OCI-LY7 (cell line): ENCODE data around the gene TET3. TPM values are rescaled to one million over a fixed set of nuclear protein-coding genes. Genes with fewer than 3 reads are reported as not detected.
A peak's percentile ranks its signal among the peaks of the same experiment; 100 is the strongest.

ENCODE experiments used
- BruUV-seq: library from RNA; stranded (reverse); fragments of 400-500 nt; replicated peaks from 2 replicates; lab custom pipeline; 2021; lab: Mats Ljungman, UMichigan
- CTCF ChIA-PET: fragments of 300-600 bp; sonication (Branson Sonifier 250); formaldehyde crosslinking; loops from one replicate; lab custom pipeline; 2022; ENCODE audit warnings: antibody characterized with exemption; ENCODE audit not compliant: unreplicated experiment; lab: Charles Lee
- POLR2A ChIA-PET: fragments of 300-600 bp; sonication (Branson Sonifier 250); formaldehyde crosslinking; loops from one replicate; lab custom pipeline; 2022; ENCODE audit warnings: antibody characterized with exemption; lab: Charles Lee
- DNase-seq: peaks from one replicate; pipeline ENCODE4 v3.0.0-alpha.2; 2015; ENCODE audit warnings: low spot score
- H2AFZ ChIP-seq: fragments of 200-600 bp; sonication (generic), shearing (Covaris generic); 2 replicates; pipeline ENCODE4 v1.6.1; 2014; ENCODE audit warnings: mild to moderate bottlenecking, antibody characterized with exemption, low read length, moderate library complexity
- H3K27ac ChIP-seq: fragments of 200-600 bp; sonication (generic); 2 replicates; pipeline ENCODE4 v1.5.1; 2014; ENCODE audit warnings: mixed run types, low read depth, mild to moderate bottlenecking, moderate library complexity, low read length, inconsistent platforms; ENCODE audit not compliant: poor library complexity, severe bottlenecking
- H3K36me3 ChIP-seq: fragments of 200-600 bp; sonication (generic); 2 replicates; pipeline ENCODE4 v1.6.1; 2014; ENCODE audit warnings: mild to moderate bottlenecking, antibody characterized with exemption, low read length, moderate library complexity, mixed read lengths; ENCODE audit not compliant: insufficient read depth
- H3K4me1 ChIP-seq: fragments of 200-600 bp; sonication (generic); 2 replicates; pipeline ENCODE4 v1.5.1; 2014; ENCODE audit warnings: mild to moderate bottlenecking, low read length; ENCODE audit not compliant: insufficient read depth, poor library complexity, severe bottlenecking
- H3K4me2 ChIP-seq: fragments of 200-600 bp; sonication (generic); 2 replicates; pipeline ENCODE4 v1.6.1; 2014; ENCODE audit warnings: mild to moderate bottlenecking, low read length
- H3K4me3 ChIP-seq: fragments of 200-600 bp; sonication (generic); 2 replicates; pipeline ENCODE4 v1.5.1; 2014; ENCODE audit warnings: mild to moderate bottlenecking, low read depth, low read length; ENCODE audit not compliant: poor library complexity, severe bottlenecking
- H3K79me2 ChIP-seq: fragments of 200-600 bp; sonication (generic); 2 replicates; pipeline ENCODE4 v1.6.1; 2016; ENCODE audit warnings: low read depth, mild to moderate bottlenecking, low read length, moderate library complexity, mixed read lengths; ENCODE audit not compliant: insufficient read depth
- H3K9me2 ChIP-seq: fragments of 200-600 bp; sonication (generic); 2 replicates; pipeline ENCODE4 v1.6.1; 2016; ENCODE audit warnings: mild to moderate bottlenecking, low read length, mixed read lengths; ENCODE audit not compliant: insufficient read depth
- H3K9me3 ChIP-seq: fragments of 200-600 bp; sonication (generic); 2 replicates; pipeline ENCODE4 v1.6.1; 2014; ENCODE audit warnings: mild to moderate bottlenecking, mixed run types, low read length, mixed read lengths
- H4K20me1 ChIP-seq: fragments of 200-600 bp; sonication (generic); 2 replicates; pipeline ENCODE4 v1.6.1; 2014; ENCODE audit warnings: mild to moderate bottlenecking, antibody characterized with exemption, low read length, moderate library complexity, mixed read lengths; ENCODE audit not compliant: insufficient read depth
- EZH2phosphoT487 ChIP-seq: fragments of 200-600 bp; sonication (generic); IDR thresholded peaks from 2 replicates; pipeline ENCODE4 v1.6.1; 2018; ENCODE audit warnings: low read depth, borderline replicate concordance, mild to moderate bottlenecking, mixed run types, antibody characterized with exemption, low read length, moderate library complexity, mixed read lengths
- intact Hi-C: fragments of 100-400 bp; cut with micrococcal nuclease; formaldehyde crosslinking; loops from one replicate; pipeline ENCODE4 v1.10.0; 2022; ENCODE audit not compliant: unreplicated experiment
- total RNA-seq, 2 experiments: library from RNA; depleted of rRNA in 1 of 2; stranded (reverse); fragments of >200 nt in 1 of 2; shearing (Covaris generic) in 1 of 2; gene quantifications; 2 replicates each; pipeline ENCODE4 v1.2.3, GENCODE V29; 2014 to 2022
- TF ChIP-seq, protein P1 (sequence below): fragments of 200-600 bp; sonication (generic); conservative IDR thresholded peaks from 2 replicates; pipeline ENCODE4 v1.5.1; 2014; ENCODE audit warnings: mild to moderate bottlenecking, antibody characterized with exemption, low read length, moderate library complexity, mixed read lengths

Gene TET3
- total RNA-seq, 2 experiments from 2014 or later = 14.7 to 25.2 TPM

GRCh38 chr2:73970850-73971471, 13.7 kb upstream of the TET3 start:
- Histone ChIP-seq H2AFZ (peak overlapping the region; percentile 77), H3K4me1 (peaks cover 39% of the 10 kb centered on the region), H3K9me2 (no peaks in the 10 kb centered on the region), H3K4me3 (peak overlapping the region; percentile 15), H4K20me1 (no peaks in the 10 kb centered on the region), H3K36me3 (no peaks in the 10 kb centered on the region), H3K9me3 (no peaks in the 10 kb centered on the region), H3K79me2 (no peaks in the 10 kb centered on the region), H3K27ac (peak overlapping the region; percentile 5), H3K4me2 (peak overlapping the region; percentile 71)
- BruUV-seq = no TSS peak
- intact Hi-C loops = no loop called here
- DNase-seq = peak; percentile 60
- ChIA-PET POLR2A (interaction anchor here (0.6 to 1.1 kb wide), 6 partner anchors 16 to 718 kb away, joined by 3 to 4 read pairs (median 3); no protein-coding TSS in a partner anchor), CTCF (interaction anchor here (0.6 to 0.7 kb wide), 2 partner anchors 37 to 338 kb away, joined by 3 to 5 read pairs; no protein-coding TSS in a partner anchor)
- TF ChIP-seq, protein P1, sequence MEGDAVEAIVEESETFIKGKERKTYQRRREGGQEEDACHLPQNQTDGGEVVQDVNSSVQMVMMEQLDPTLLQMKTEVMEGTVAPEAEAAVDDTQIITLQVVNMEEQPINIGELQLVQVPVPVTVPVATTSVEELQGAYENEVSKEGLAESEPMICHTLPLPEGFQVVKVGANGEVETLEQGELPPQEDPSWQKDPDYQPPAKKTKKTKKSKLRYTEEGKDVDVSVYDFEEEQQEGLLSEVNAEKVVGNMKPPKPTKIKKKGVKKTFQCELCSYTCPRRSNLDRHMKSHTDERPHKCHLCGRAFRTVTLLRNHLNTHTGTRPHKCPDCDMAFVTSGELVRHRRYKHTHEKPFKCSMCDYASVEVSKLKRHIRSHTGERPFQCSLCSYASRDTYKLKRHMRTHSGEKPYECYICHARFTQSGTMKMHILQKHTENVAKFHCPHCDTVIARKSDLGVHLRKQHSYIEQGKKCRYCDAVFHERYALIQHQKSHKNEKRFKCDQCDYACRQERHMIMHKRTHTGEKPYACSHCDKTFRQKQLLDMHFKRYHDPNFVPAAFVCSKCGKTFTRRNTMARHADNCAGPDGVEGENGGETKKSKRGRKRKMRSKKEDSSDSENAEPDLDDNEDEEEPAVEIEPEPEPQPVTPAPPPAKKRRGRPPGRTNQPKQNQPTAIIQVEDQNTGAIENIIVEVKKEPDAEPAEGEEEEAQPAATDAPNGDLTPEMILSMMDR = no peak
- TF ChIP-seq EZH2phosphoT487 = no peak

- no peaks in the 10 kb centered on the region for H3K9me2 ChIP-seq
- TF ChIP-seq EZH2phosphoT487 = no peak
- TF ChIP-seq, protein P1 = no peak
- no peak overlapping the region for H3K4me3 ChIP-seq
- no peaks in the 10 kb centered on the region for H3K9me3 ChIP-seq
- H4K20me1 ChIP-seq = no peaks in the 10 kb centered on the region
- no peaks in the 10 kb centered on the region for H3K79me2 ChIP-seq
- H3K27ac ChIP-seq = no peak overlapping the region
- no peaks in the 10 kb centered on the region for H3K36me3 ChIP-seq
- DNase-seq = no peak
- CTCF ChIA-PET = interaction anchor here (0.6 kb wide), 1 partner anchor 337 kb away, joined by 3 read pairs; no protein-coding TSS in a partner anchor
- intact Hi-C loops = no loop called here
- peak overlapping the region; percentile 71 for H3K4me2 ChIP-seq
- no peak overlapping the region for H2AFZ ChIP-seq
- peaks cover 39% of the 10 kb centered on the region for H3K4me1 ChIP-seq
- BruUV-seq = no TSS peak
- POLR2A ChIA-PET = interaction anchor here (1.0 to 1.2 kb wide), 2 partner anchors 17 to 60 kb away, joined by 3 to 4 read pairs; no protein-coding TSS in a partner anchor
These were observed 13.0 kb upstream of the TET3 start for GRCh38 chr2:73971722-73972121.

DNA sequence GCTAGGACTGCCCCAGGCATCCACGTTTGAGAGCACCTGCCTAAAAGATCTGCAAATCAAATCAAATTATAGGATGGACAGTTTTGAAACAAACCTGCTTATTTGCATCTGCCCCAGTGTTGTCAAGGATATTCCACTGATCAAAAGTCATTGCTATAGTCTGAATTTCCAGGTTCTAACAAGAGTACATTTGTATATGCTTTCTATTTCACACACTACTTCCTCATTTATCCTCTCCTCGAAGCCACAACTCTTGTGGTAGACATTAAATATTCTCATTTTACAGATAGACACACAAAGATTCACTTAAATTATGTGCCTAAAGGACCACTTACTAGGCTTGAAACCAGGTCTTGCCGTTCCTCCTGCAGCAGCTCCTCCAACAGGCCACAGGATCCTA, 11.9 kb upstream of the TET3 start:
- CTCF ChIA-PET = no interaction called here
- H3K4me2 ChIP-seq = peak overlapping the region; percentile 37
- BruUV-seq = no TSS peak

More for the DNA sequence above, 11.9 kb upstream of the TET3 start:
- intact Hi-C loops = no loop called here
- Histone ChIP-seq H3K79me2 (no peaks in the 10 kb centered on the region), H3K4me3 (no peak overlapping the region), H3K9me3 (no peaks in the 10 kb centered on the region), H3K9me2 (no peaks in the 10 kb centered on the region), H3K4me1 (peaks cover 39% of the 10 kb centered on the region), H4K20me1 (no peaks in the 10 kb centered on the region), H2AFZ (peak overlapping the region; percentile 35; the same call in 1 of the 2 replicates), H3K36me3 (no peaks in the 10 kb centered on the region), H3K27ac (no peak overlapping the region)
- peak; percentile 26 for DNase-seq
- no peak for TF ChIP-seq EZH2phosphoT487
- TF ChIP-seq, protein P1 = no peak
- POLR2A ChIA-PET = interaction anchor here (1.2 kb wide), 1 partner anchor 61 kb away, joined by 3 read pairs; no protein-coding TSS in a partner anchor
